Activated CD8-positive, alpha-beta memory T cell treated with anti-CD3 and anti-CD28 coated beads for 1 hour (primary cell): ENCODE data around the gene GMIP.

Source experiments
- DNase-seq, 2 donors: peaks; one replicate each; pipeline ENCODE4 v3.0.0-alpha.2; 2020; ENCODE audit warnings: low read depth in 1 of 2; ENCODE audit errors: extremely low read depth in 1 of 2

GMIP gene

GRCh38 chr19:19636573-19637185 lies 6.8 kb downstream of the GMIP start:
- no peak for DNase-seq

- DNase-seq = no peak
Measured at GRCh38 chr19:19635313-19635702, 8.1 kb downstream of the GMIP start.

- no peak for DNase-seq
Measured at GRCh38 chr19:19634516-19635312, 8.7 kb downstream of the GMIP start.

GRCh38 chr19:19633711-19634515 lies 9.5 kb downstream of the GMIP start:
- DNase-seq = no peak

GRCh38 chr19:19632661-19633060 lies 10.8 kb downstream of the GMIP start:
- no peak for DNase-seq

- no peak for DNase-seq
Measured at GRCh38 chr19:19631346-19631745, 12.1 kb downstream of the GMIP start.

GRCh38 chr19:19630426-19630825 lies 13.0 kb downstream of the GMIP start:
- DNase-seq = no peak

GRCh38 chr19:19630062-19630414 lies 13.4 kb downstream of the GMIP start:
- DNase-seq = no peak

- DNase-seq = peak in 1 of 2 donors; percentile 39
Measured at GRCh38 chr19:19628501-19629134, 14.8 kb downstream of the GMIP start.

- peak; percentile 49 to 75 for DNase-seq
Measured at GRCh38 chr19:19627621-19628500, 15.6 kb downstream of the GMIP start, which contains the start of gene LPAR2. Gene LPAR2, minus strand, starts transcription at chr19:19628220. Its CDS starts 945 bp downstream, at chr19:19627275.

GRCh38 chr19:19626516-19627472 lies 16.7 kb downstream of the GMIP start:
- DNase-seq = no peak

GRCh38 chr19:19624032-19624570 lies 19.4 kb downstream of the GMIP start:
- no peak for DNase-seq

- no peak for DNase-seq
Measured at GRCh38 chr19:19623383-19623782, 20.1 kb downstream of the GMIP start.

GRCh38 chr19:19619849-19620210 lies 23.6 kb downstream of the GMIP start:
- no peak for DNase-seq

GRCh38 chr19:19619181-19619848 lies 24.1 kb downstream of the GMIP start:
- DNase-seq = no peak

GRCh38 chr19:19618219-19619051 lies 25.0 kb downstream of the GMIP start, which contains the start of gene PBX4:
Gene PBX4, minus strand, starts transcription at chr19:19618687. Its CDS starts 58 bp downstream, at chr19:19618629.
- peak; percentile 98 for DNase-seq

- no peak for DNase-seq
Measured at GRCh38 chr19:19615086-19615485, 28.4 kb downstream of the GMIP start.
